Right renal cortex interstitium (tissue), 3 donors: Measurements from ENCODE around the gene GRK3. TPM values are rescaled to one million over a fixed set of nuclear protein-coding genes. Genes with fewer than 3 reads are reported as not detected.

Source experiments
- DNase-seq, 3 donors: peaks; one replicate each; pipeline ENCODE4 v3.0.0-alpha.2; 2013; ENCODE audit warnings: low read depth in 3 of 3, low spot score in 2 of 3
- polyA plus RNA-seq, 3 donors: library from polyadenylated mRNA; unstranded; fragments of 120-200 nt; gene quantifications; one replicate each; pipeline ENCODE4 v1.2.1, GENCODE V29; 2013; ENCODE audit not compliant: insufficient read length in 3 of 3

GRK3 gene
- polyA plus RNA-seq, 3 donors = 8.7 to 10.7 (median 10.4) TPM

- no peak for DNase-seq
Observed at GRCh38 chr22:25775531-25775930, 211.1 kb downstream of the GRK3 start.

DNA sequence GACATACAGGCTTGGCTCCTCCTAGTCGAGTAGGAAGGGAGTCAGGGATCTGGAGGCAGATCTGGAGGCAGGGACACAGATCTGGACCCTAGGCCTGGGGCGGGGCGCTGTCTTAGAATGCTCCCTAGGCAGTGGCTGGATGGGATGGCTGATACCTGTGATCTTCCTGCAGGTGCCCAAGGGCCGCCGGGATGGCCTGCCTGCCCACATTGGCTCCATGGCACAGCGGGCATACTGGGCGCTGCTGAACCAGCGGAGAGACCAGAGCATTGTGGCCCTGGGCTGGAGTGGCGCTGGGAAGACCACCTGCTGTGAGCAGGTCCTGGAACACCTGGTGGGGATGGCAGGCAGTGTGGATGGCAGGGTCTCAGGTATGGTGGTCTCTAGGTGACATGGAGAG lies 212.9 kb downstream of the GRK3 start:
- no peak for DNase-seq

GRCh38 chr22:25777870-25778269 lies 213.4 kb downstream of the GRK3 start:
- no peak for DNase-seq

Other genes starting within 250 kb of the GRK3 start
- gene MYO18B, start 177.5 kb downstream of the GRK3 start, polyA plus RNA-seq = under 1 TPM; 0.06 to 0.25 (median 0.19) TPM